Smooth muscle cell (in vitro differentiated cells): ENCODE measurements around the gene CREB3L2. TPM values are rescaled to one million over a fixed set of nuclear protein-coding genes. Genes with fewer than 3 reads are reported as not detected.

Experiments used
- DNase-seq: peaks from one replicate; lab custom pipeline; 2025; ENCODE audit not compliant: unreplicated experiment; lab: John Stamatoyannopoulos, UW
- H2AFZ ChIP-seq: fragments of 200-600 bp; sonication (generic); 2 replicates; pipeline ENCODE4 v1.6.0; 2016; ENCODE audit warnings: antibody characterized with exemption, low read depth, mild to moderate bottlenecking
- H3F3A ChIP-seq: fragments of 200-600 bp; sonication (generic); 2 replicates; pipeline ENCODE4 v1.6.0; 2017; ENCODE audit warnings: antibody characterized with exemption, low read depth
- H3K27ac ChIP-seq: fragments of 200-600 bp; sonication (generic); 2 replicates; pipeline ENCODE4 v1.5.1; 2016; ENCODE audit warnings: low read depth, mild to moderate bottlenecking
- H3K27me3 ChIP-seq: fragments of 200-600 bp; sonication (generic); 2 replicates; pipeline ENCODE4 v1.6.1; 2016; ENCODE audit warnings: low read depth, mild to moderate bottlenecking
- H3K36me3 ChIP-seq: fragments of 200-600 bp; sonication (generic); 2 replicates; pipeline ENCODE4 v1.5.1; 2016; ENCODE audit warnings: low read depth
- H3K4me1 ChIP-seq: fragments of 200-600 bp; sonication (generic); 2 replicates; pipeline ENCODE4 v1.5.1; 2016; ENCODE audit warnings: low read depth
- H3K4me2 ChIP-seq: fragments of 200-600 bp; sonication (generic); 2 replicates; pipeline ENCODE4 v1.6.0; 2016; ENCODE audit warnings: mild to moderate bottlenecking
- H3K4me3 ChIP-seq: fragments of 200-600 bp; sonication (generic); 2 replicates; pipeline ENCODE4 v1.5.1; 2016; ENCODE audit warnings: mild to moderate bottlenecking
- H3K79me2 ChIP-seq: fragments of 200-600 bp; sonication (generic); 2 replicates; pipeline ENCODE4 v1.6.0; 2016; ENCODE audit warnings: low read depth, mild to moderate bottlenecking
- H3K9ac ChIP-seq: fragments of 200-600 bp; sonication (generic); 2 replicates; pipeline ENCODE4 v1.6.0; 2016; ENCODE audit warnings: low read depth
- H3K9me3 ChIP-seq: fragments of 200-600 bp; sonication (generic); replicated peaks from 2 replicates; pipeline ENCODE4 v1.5.1; 2016; ENCODE audit warnings: low read depth
- H4K20me1 ChIP-seq: fragments of 200-600 bp; sonication (generic); 2 replicates; pipeline ENCODE4 v1.6.0; 2016; ENCODE audit warnings: low read depth
- WGBS: methylation state at CpG from one replicate; pipeline ENCODE4 v1.1.7; 2016; ENCODE audit warnings: low lambda C conversion rate; 5-methylcytosine and 5-hydroxymethylcytosine counted together
- polyA plus RNA-seq: library from polyadenylated mRNA; unstranded; fragments of >200 nt; fragmentation: Nextera tagmentation; extraction: Ambion mirVana; gene quantifications from 2 replicates; pipeline ENCODE4 v1.2.1, GENCODE V29; 2016
- total RNA-seq: library from RNA; depleted of rRNA; stranded (reverse); fragments of >200 nt; gene quantifications from 2 replicates; pipeline ENCODE4 v1.2.3, GENCODE V29; 2014
- TF ChIP-seq, protein P1 (sequence below): fragments of 200-600 bp; sonication (generic); IDR thresholded peaks from 2 replicates; pipeline ENCODE4 v1.5.1; 2017; ENCODE audit warnings: borderline replicate concordance, mild to moderate bottlenecking, antibody characterized with exemption; ENCODE audit not compliant: insufficient read depth, poor library complexity, severe bottlenecking

The CREB3L2 gene
- total and polyA plus RNA-seq, 2 experiments from 2014 or later: 27.4 to 69.1 TPM

DNA sequence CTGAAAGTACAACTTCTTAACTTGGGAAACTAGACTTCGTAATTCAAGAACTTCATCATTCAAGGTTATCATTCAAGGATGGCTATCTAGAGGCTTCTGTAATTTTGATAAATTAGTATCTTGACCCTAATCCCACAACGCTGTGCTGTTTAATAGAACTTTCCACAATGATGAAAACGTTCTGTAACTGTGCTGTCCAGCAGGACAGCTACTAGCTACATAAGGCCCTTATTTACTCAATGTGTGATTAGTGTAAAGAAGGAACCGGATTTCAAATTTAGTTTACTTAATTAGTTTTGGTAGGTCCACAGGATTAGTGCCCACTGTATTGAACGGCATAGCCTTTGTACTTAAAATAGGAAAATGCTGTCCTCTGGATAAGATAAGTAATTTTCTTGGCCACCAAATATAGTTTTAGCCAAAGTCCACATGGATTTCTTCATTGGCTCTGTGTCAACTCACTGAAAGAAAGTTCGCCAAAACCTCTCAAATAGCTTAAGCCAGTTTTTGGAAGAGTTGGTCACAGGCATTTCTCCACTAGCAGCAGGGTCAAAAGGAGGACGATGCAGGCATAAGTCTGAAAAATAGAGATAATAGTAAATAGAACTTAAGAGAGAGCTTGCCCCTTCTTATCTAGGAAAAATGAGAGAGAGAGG is 172.4 kb downstream of the CREB3L2 start:
- Histone ChIP-seq H3K4me1 (no peaks in the 10 kb centered on the region), H3K4me2 (no peak overlapping the region), H3K79me2 (no peaks in the 10 kb centered on the region), H4K20me1 (no peaks in the 10 kb centered on the region), H3K9me3 (no peaks in the 10 kb centered on the region), H2AFZ (no peak overlapping the region), H3K4me3 (no peak overlapping the region), H3F3A (no peaks in the 10 kb centered on the region), H3K27me3 (no peaks in the 10 kb centered on the region), H3K9ac (no peak overlapping the region), H3K27ac (no peak overlapping the region), H3K36me3 (no peaks in the 10 kb centered on the region)
- WGBS: 81% methylated on average over 7 of the region's 7 CpGs
- TF ChIP-seq, protein P1, sequence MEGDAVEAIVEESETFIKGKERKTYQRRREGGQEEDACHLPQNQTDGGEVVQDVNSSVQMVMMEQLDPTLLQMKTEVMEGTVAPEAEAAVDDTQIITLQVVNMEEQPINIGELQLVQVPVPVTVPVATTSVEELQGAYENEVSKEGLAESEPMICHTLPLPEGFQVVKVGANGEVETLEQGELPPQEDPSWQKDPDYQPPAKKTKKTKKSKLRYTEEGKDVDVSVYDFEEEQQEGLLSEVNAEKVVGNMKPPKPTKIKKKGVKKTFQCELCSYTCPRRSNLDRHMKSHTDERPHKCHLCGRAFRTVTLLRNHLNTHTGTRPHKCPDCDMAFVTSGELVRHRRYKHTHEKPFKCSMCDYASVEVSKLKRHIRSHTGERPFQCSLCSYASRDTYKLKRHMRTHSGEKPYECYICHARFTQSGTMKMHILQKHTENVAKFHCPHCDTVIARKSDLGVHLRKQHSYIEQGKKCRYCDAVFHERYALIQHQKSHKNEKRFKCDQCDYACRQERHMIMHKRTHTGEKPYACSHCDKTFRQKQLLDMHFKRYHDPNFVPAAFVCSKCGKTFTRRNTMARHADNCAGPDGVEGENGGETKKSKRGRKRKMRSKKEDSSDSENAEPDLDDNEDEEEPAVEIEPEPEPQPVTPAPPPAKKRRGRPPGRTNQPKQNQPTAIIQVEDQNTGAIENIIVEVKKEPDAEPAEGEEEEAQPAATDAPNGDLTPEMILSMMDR: no peak
- no peak for DNase-seq

DNA sequence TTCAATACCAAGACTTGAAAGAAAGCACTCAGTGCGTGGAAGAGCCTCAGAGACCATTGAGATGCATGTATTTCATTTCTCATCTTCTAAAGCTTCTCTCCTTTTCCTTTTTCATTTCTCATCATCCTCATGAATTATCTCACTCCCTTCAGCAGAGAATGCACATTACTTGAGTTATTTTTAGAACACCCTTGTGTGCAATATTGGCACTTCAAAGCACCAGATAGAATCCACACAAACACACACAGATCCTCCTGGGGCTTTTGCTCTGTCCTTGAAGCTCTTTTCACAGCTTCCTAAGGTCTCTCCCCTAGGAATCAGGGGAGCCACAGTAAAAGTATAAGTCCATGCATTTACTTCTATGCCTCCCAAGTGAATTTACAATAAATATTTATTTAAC is 173.4 kb downstream of the CREB3L2 start:
- H3K36me3 ChIP-seq: no peaks in the 10 kb centered on the region
- no peak overlapping the region for H3K4me2 ChIP-seq
- TF ChIP-seq, protein P1: no peak
- no peaks in the 10 kb centered on the region for H3K79me2 ChIP-seq
- no peak for DNase-seq
- 93% methylated on average over 1 of the region's 1 CpG for WGBS
- no peaks in the 10 kb centered on the region for H4K20me1 ChIP-seq
- no peak overlapping the region for H3K9ac ChIP-seq
- no peaks in the 10 kb centered on the region for H3K9me3 ChIP-seq
- no peak overlapping the region for H3K4me3 ChIP-seq
- H3K27me3 ChIP-seq: no peaks in the 10 kb centered on the region
- H3K27ac ChIP-seq: no peak overlapping the region
- H2AFZ ChIP-seq: no peak overlapping the region
- H3F3A ChIP-seq: no peaks in the 10 kb centered on the region
- H3K4me1 ChIP-seq: no peaks in the 10 kb centered on the region

DNA sequence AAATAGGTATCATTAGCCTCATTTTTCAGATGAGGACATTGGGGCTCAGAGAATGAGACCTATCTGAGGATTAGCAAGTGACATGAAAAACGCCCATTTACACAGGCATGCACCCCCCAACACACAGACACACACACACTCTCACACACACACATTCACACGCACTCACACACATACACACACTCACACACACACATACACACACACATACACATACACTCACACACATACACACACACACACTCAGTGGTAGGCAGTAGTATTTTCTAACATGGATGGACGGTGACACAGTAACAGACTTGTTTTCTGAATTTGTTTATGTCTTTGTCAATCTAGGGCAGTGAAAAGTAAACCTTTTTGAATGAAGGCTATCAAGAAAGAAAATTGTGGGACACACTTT is 176.4 kb downstream of the CREB3L2 start:
- H2AFZ ChIP-seq: no peak overlapping the region
- TF ChIP-seq, protein P1: no peak
- WGBS: 97% methylated on average over 3 of the region's 3 CpGs
- H3K9ac ChIP-seq: no peak overlapping the region
- no peak overlapping the region for H3K4me2 ChIP-seq
- H3K4me3 ChIP-seq: no peak overlapping the region
- H3K79me2 ChIP-seq: no peaks in the 10 kb centered on the region
- no peaks in the 10 kb centered on the region for H3K9me3 ChIP-seq
- H4K20me1 ChIP-seq: no peaks in the 10 kb centered on the region
- no peaks in the 10 kb centered on the region for H3K27me3 ChIP-seq
- peaks cover 14% of the 10 kb centered on the region for H3K4me1 ChIP-seq
- no peak for DNase-seq
- H3F3A ChIP-seq: no peaks in the 10 kb centered on the region
- no peaks in the 10 kb centered on the region for H3K36me3 ChIP-seq
- no peak overlapping the region for H3K27ac ChIP-seq

Other genes with a start within 250 kb of the CREB3L2 start
- 3.5 and 6.2 TPM in 2 replicates for gene DGKI, start 155.1 kb downstream of the CREB3L2 start, total RNA-seq
- 1.6 and 2.5 TPM in 2 replicates for gene DGKI, start 155.1 kb downstream of the CREB3L2 start, polyA plus RNA-seq
- not detected in 2 replicates for gene AKR1D1, start 74.4 kb upstream of the CREB3L2 start, total RNA-seq
- not detected in 2 replicates for gene AKR1D1, start 74.4 kb upstream of the CREB3L2 start, polyA plus RNA-seq